K562 (cell line): ENCODE measurements around the gene SLC4A2. TPM values are rescaled to one million over a fixed set of nuclear protein-coding genes. Genes with fewer than 3 reads are reported as not detected.

Experiments used
- BRD9 ChIP-seq: fragments of 450-650 bp; IDR thresholded peaks from 2 replicates; pipeline ENCODE4 v1.6.1; 2018; ENCODE audit warnings: low read depth; ENCODE audit not compliant: partially characterized antibody
- DEAF1 ChIP-seq: fragments of 450-650 bp; formaldehyde crosslinking; IDR thresholded peaks from 2 replicates; pipeline ENCODE4 v1.4.0; 2020; ENCODE audit warnings: mild to moderate bottlenecking, moderate library complexity
- DNMT1 ChIP-seq: fragments of 450-650 bp; IDR thresholded peaks from 2 replicates; pipeline ENCODE4 v1.6.1; 2016; ENCODE audit warnings: antibody characterized with exemption, mild to moderate bottlenecking
- EWSR1 ChIP-seq: fragments of 450-650 bp; IDR thresholded peaks from 2 replicates; pipeline ENCODE4 v1.6.1; 2018; ENCODE audit warnings: borderline replicate concordance, mild to moderate bottlenecking, low read depth, moderate library complexity; ENCODE audit not compliant: partially characterized antibody
- HDAC1 ChIP-seq, 2 experiments: fragments of 450-650 bp; IDR thresholded peaks; 2 replicates each; pipeline ENCODE4 v1.6.1; 2016 to 2017; ENCODE audit warnings: inconsistent platforms in 1 of 2, mild to moderate bottlenecking in 1 of 2, moderate library complexity in 1 of 2
- KDM1A ChIP-seq, 2 experiments: fragments of 450-650 bp; IDR thresholded peaks; 2 replicates each; pipeline ENCODE4 v1.6.1; 2016; ENCODE audit warnings: mild to moderate bottlenecking in 2 of 2
- KLF1 ChIP-seq: fragments of 450-650 bp; IDR thresholded peaks from 2 replicates; pipeline ENCODE4 v1.6.1; 2016; ENCODE audit warnings: missing genetic modification characterization, missing compliant biosample characterization
- PYGO2 ChIP-seq: fragments of 450-650 bp; IDR thresholded peaks from 2 replicates; pipeline ENCODE4 v1.6.1; 2016; ENCODE audit warnings: mild to moderate bottlenecking, missing genetic modification characterization, moderate library complexity, missing compliant biosample characterization
- SP1 ChIP-seq: sonication (generic); formaldehyde crosslinking; IDR thresholded peaks from 2 replicates; pipeline ENCODE4 v1.8.1; 2022; ENCODE audit warnings: mild to moderate bottlenecking, missing genetic modification reagents
- ZBTB33 ChIP-seq: sonication (generic); formaldehyde crosslinking; IDR thresholded peaks from 2 replicates; pipeline ENCODE4 v1.8.1; 2023; ENCODE audit warnings: mild to moderate bottlenecking, missing genetic modification reagents
- ZNF431 ChIP-seq: sonication (generic); formaldehyde crosslinking; IDR thresholded peaks from 2 replicates; pipeline ENCODE4 v1.8.0; 2022; ENCODE audit warnings: mild to moderate bottlenecking, missing genetic modification reagents
- ZNF79 ChIP-seq: fragments of 250-450 bp; sonication (Bioruptor Pico); IDR thresholded peaks from 2 replicates; pipeline ENCODE4 v1.4.0; 2020; ENCODE audit warnings: low read depth, mild to moderate bottlenecking, moderate library complexity
- polyA plus RNA-seq, 8 experiments: library from polyadenylated mRNA; depleted of rRNA in 4 of 8; stranded (reverse) in 5 of 8; unstranded in 3 of 8; fragments of >200 nt; fragmentation: Nextera tagmentation in 2 of 8; fragmentation: Illumina TruSeq in 1 of 8; extraction: Ambion mirVana in 2 of 8; extraction: Trizol in 1 of 8; gene quantifications; 2 replicates each; pipeline versions ENCODE4 v1.2.1 to v1.2.3, GENCODE V29; 2011 to 2014; ENCODE audit warnings: inconsistent platforms in 1 of 8, missing spikeins in 1 of 8
- total RNA-seq, 7 experiments: library from RNA; depleted of rRNA in 6 of 7; stranded (reverse); fragments of >200 nt in 6 of 7; fragmentation: Illumina TruSeq in 2 of 7; extraction: Trizol in 2 of 7; gene quantifications; 2 replicates each; pipeline versions ENCODE4 v1.2.1 to v1.2.3, GENCODE V29; 2011 to 2021; ENCODE audit warnings: low replicate concordance in 1 of 7
- TF ChIP-seq, protein P1 (sequence below): fragments of 250-450 bp; sonication (Bioruptor Pico); IDR thresholded peaks from 2 replicates; pipeline ENCODE4 v1.5.0; 2020; ENCODE audit warnings: mild to moderate bottlenecking, borderline replicate concordance
- TF ChIP-seq, protein P2 (sequence below): IDR thresholded peaks from 2 replicates; pipeline ENCODE4 v1.6.1; 2012; ENCODE audit warnings: low read depth, low read length, improper control_type of control experiment, borderline replicate concordance
- TF ChIP-seq, protein P3 (sequence below): sonication (generic); formaldehyde crosslinking; IDR thresholded peaks from 2 replicates; pipeline ENCODE4 v1.8.1; 2023; ENCODE audit warnings: mild to moderate bottlenecking, missing genetic modification reagents

The SLC4A2 gene
- total and polyA plus RNA-seq, 9 of the 15 experiments (the other 6 are each of a cell fraction or from before 2014, with no cell fraction given), result 11.4 to 375 (median 130) TPM

DNA sequence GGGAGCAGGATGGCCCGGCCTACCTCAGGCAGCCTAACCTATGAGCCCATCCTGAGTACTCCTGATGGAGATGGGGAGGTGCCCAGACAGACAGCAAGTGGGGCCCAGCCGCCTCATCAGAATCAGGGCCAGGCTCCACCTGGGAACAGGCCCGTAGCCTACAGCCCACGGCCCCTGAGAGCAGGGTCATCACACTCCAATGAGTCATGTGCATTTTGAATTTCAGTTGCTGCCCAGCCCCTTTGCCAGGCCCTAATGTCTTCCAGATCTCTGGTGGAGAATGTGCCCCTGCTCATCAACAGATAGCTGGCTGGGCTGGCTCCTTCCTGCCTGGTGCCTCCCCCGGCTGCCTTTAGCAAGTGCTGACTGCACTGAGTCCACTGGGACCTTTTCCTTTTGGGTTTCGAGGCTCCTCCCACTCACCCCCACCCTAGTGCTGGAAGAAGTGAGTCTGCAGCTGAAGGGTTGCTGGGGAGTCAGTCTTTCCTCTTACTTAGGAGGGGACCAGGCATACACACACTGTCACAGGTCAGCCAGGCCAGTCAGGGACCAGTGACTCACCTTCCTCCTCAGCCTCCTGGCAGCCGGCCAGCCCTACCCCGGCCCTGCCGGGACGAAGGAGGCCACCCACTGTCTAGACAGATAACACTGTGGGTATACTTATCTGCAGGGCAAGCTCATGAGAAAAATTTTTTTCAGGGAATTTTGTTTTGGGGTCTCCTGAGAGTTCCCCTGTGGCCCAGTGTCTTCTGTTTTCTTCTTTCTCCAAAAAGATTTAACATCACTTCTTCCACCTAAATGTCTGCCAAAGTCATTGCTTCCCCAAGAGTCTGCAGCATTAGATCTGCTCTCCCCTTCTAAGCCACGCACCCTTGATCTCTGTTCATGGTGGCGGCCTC lies 20.2 kb upstream of the SLC4A2 start (continued):
- TF ChIP-seq, protein P1, sequence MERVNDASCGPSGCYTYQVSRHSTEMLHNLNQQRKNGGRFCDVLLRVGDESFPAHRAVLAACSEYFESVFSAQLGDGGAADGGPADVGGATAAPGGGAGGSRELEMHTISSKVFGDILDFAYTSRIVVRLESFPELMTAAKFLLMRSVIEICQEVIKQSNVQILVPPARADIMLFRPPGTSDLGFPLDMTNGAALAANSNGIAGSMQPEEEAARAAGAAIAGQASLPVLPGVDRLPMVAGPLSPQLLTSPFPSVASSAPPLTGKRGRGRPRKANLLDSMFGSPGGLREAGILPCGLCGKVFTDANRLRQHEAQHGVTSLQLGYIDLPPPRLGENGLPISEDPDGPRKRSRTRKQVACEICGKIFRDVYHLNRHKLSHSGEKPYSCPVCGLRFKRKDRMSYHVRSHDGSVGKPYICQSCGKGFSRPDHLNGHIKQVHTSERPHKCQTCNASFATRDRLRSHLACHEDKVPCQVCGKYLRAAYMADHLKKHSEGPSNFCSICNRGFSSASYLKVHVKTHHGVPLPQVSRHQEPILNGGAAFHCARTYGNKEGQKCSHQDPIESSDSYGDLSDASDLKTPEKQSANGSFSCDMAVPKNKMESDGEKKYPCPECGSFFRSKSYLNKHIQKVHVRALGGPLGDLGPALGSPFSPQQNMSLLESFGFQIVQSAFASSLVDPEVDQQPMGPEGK (CRISPR knock-in tag), result no peak
- TF ChIP-seq, protein P2, sequence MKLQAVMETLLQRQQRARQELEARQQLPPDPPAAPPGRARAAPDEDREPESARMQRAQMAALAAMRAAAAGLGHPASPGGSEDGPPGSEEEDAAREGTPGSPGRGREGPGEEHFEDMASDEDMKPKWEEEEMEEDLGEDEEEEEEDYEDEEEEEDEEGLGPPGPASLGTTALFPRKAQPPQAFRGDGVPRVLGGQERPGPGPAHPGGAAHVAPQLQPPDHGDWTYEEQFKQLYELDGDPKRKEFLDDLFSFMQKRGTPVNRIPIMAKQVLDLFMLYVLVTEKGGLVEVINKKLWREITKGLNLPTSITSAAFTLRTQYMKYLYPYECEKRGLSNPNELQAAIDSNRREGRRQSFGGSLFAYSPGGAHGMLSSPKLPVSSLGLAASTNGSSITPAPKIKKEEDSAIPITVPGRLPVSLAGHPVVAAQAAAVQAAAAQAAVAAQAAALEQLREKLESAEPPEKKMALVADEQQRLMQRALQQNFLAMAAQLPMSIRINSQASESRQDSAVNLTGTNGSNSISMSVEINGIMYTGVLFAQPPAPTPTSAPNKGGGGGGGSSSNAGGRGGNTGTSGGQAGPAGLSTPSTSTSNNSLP, result peak; percentile 47; the same call in 1 of the 2 replicates
- TF ChIP-seq PYGO2 (tag) (no peak), DNMT1 (no peak; the same call in 1 of the 2 replicates), EWSR1 (no peak), KLF1 (tag) (no peak), ZNF79 (CRISPR knock-in tag) (0 out of 2 replicates have a peak, but pooled peaks have one; percentile 51), KDM1A (IDR thresholded peaks at IDR 0.05) (peak; percentile 78 to 89; a peak in 3 of 4 replicates), BRD9 (peak; percentile 49), ZBTB33 (CRISPR knock-in tag) (peak; percentile 9; the same call in 1 of the 2 replicates), ZNF431 (no peak), HDAC1 (IDR thresholded peaks at IDR 0.05) (peak in 1 of 2 experiments; percentile 42; a peak in 2 of 4 replicates), SP1 (CRISPR knock-in tag) (peak; percentile 62), DEAF1 (CRISPR knock-in tag) (no peak; the same call in 1 of the 2 replicates)
- TF ChIP-seq, protein P3, sequence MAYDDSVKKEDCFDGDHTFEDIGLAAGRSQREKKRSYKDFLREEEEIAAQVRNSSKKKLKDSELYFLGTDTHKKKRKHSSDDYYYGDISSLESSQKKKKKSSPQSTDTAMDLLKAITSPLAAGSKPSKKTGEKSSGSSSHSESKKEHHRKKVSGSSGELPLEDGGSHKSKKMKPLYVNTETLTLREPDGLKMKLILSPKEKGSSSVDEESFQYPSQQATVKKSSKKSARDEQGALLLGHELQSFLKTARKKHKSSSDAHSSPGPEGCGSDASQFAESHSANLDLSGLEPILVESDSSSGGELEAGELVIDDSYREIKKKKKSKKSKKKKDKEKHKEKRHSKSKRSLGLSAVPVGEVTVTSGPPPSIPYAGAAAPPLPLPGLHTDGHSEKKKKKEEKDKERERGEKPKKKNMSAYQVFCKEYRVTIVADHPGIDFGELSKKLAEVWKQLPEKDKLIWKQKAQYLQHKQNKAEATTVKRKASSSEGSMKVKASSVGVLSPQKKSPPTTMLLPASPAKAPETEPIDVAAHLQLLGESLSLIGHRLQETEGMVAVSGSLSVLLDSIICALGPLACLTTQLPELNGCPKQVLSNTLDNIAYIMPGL (CRISPR knock-in tag), result 0 out of 2 replicates have a peak, but pooled peaks have one; percentile 30
